Measurements from ENCODE around the gene TSPAN5.
"Not testable (repeated sequence)": the region's sequence is repeated elsewhere in the genome, so short reads cannot be mapped to it uniquely, and the experiment has no call there.

TSPAN5 gene

DNA sequence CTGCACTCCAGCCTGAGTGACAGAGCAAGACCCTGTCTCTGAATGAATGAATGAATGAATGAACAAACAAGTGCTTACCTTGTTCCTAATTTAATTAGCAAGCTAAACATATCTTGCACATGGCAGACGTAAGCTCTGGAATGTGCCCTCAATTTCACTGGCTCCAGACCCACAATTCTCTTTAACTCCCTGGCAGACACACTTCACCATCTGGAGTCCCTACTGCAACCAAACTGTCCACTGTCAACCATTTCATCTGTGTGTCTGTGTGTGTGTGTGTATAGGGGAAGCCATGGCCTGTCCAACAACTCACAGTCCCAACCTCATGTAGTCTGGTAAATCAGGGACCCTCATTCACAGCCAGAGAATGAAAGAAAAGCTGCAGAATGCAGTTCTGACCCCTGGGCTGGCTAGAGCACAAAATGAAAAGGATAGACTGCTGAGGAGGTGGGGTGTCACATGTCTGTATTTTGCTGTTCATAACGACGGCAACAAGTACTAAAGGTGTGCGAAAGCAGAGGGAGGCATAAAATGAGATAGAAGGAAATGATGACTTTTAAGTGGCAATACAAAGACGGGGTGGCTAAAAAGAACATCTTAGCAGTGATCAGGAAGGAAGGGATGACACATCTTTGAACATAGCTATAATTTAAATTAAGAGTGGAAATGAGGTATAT, 114.1 kb downstream of the TSPAN5 start:
- DNase-seq: no peak

DNA sequence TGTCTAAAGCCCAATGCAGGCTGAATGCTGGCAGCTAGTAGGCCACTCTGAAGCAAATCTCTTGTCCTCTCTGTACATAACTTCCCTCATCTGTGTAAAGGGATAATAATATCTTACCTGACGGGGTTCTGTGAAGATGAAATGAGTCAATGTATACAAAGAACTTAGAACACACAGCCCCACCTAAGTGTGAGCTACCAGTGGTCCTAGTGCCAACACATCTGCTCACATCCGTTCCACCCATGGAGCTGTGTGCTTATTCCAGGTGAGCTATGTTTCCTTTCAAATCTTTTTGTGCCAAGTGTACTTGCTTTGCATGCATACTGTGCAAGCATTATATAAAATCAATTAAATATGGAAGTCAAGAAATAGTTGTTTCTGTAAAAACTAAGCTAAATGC, 116.4 kb downstream of the TSPAN5 start:
- no peak for DNase-seq

DNA sequence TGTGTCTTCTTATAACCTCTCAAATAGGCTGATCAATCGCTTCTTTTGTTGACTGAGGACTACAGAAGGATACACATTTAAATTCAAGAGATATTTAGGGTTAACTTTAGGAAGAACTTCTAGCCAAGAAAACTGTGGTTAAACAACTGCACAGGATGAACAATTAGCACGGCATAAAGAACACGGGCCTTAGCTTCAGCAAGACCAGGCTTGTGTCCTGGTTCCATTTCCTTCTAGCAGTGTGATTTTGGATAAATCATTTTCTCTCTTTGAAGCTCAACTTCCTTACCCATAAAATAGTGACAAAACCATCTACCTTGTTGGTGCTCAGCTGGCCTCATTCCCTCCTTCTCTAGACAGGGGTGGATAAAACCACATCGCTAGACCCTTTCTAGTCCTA, 117.6 kb downstream of the TSPAN5 start:
- DNase-seq: no peak

DNA sequence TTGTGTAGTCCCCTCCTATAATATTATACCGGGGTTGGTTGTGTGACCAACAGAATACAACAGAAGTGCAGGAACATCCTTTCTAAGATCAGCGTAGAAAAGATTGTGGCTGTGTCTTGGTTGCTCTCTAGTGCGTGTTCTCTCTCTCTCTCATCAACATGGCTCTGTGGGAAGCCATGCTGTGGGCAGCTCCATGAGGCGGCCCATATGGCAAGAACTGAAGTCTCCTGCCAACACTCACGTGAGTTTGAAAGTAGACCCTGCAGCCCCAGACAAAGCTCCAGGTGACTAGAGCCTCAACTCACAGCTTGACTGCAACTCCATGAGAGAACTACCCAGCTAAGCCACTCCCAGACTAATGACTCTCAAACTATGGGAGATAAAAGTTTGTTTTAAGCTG, 118.7 kb downstream of the TSPAN5 start:
- DNase-seq: no peak

DNA sequence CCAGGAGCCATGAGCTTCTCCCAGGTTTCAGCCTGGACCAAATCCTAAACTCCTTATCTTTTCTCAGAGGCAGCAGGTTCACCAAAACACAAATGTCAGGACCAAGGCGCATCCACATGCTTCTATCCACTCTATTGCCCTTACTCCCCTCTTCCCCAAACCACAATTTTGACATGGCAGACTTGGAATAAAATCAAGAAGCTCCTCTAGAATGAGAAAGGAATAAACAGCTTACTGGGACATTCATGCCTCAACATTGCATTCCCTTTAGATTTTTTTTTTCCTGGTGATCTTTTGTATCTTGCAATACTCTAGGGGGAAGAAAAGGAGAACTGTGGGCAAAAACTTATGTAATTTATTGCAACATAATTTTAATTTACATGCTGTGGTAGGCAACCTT, 119.1 kb downstream of the TSPAN5 start:
- DNase-seq: no peak

DNA sequence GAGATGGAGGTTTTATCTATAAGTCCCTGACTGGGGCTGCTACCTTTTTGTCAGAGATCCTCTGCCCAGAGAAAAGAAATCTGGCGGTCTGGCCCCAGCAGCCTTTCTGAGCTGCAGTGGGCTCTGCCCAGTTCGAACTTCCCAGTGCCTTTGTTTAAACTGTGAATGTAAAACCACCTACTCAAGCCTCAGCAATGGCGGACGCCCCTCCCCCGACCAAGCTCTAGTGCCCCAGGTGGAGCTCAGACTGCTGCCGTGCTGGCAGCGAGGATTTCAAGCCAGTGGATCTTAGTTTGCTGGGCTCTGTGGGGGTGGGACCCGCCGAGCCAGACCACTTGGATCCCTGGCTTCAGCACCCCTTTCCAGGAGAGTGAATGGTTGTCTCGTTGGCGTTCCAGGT, 121.8 kb downstream of the TSPAN5 start:
- DNase-seq: no peak

DNA sequence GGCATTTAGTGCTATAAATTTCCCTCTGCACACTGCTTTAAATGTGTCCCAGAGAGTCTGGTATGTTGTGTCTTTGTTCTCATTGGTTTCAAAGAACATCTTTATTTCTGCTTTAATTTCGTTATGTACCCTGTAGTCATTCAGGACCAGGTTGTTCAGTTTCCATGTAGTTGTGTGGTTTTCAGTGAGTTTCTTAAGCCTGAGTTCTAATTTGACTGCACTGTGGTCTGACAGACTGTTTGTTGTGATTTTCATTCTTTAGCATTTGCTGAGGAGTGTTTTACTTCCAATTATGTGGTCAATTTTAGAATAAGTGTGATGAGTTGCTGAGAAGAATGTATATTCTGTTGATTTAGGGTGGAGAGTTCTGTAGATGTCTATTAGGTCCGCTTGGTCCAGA, 124.3 kb downstream of the TSPAN5 start:
- not testable (repeated sequence) for DNase-seq

DNA sequence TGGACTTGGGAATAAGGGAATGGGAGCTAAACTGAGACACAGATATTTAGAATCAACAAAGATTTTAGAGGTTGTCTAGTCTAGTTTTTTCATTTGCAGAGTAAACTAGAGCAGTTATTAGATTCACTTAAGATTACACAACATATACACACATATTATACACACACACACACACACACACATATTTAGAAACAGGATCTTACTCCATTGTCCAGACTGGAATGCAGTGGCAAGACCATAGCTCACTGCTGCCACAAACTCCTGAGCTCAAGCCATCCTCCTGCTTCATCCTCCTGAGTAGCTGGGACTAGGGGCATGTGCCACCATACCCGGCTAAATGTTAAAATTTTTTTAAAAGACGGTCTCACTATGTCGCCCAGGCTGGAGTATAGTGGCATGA, 127.8 kb downstream of the TSPAN5 start:
- no peak for DNase-seq

DNA sequence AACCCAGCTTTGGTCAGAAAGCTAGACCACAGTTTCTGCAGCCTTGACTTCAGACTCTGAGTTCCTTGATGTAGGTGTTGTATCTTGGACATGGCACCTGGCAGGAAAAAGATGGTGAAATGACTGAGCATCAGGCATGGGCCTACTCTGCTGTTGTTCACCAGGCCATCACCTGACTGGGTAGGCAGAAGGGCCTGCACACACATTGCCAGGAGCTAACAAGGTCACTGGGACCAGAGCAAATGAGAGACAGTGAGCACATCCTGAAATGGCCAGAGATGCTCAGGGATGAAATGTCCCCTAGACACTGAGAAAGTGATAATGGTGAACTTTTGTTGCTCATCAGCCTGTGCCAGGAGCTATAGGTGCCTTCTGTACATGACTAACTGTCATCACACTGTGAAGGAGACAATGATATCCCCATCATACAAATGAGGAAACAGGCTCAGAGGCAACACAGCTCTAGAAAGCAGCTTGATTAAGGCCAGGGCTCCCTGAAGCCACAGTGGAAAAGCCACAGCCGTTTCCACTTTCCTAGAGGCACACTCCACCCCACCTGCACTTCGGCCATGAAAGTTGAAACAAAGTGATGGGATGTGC, 128.3 kb downstream of the TSPAN5 start:
- DNase-seq: no peak

DNA sequence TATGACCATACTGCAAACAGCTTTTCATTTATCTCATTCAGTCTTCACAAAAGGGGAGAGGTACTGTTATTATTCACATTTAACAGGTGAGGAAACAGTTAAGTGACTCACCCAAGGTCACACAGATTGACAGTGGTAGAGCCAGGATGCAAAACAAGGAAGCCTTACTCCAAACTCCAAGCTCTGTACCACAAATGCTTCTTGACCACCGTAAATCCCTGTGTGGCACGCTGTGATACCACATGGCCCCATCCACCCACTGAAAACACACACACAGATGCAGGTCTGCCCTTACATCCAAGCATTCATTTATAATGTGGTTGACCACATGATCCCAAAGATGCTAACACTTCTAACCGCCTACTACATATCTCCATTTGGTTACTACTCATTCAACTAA, 129.5 kb downstream of the TSPAN5 start:
- no peak for DNase-seq

DNA sequence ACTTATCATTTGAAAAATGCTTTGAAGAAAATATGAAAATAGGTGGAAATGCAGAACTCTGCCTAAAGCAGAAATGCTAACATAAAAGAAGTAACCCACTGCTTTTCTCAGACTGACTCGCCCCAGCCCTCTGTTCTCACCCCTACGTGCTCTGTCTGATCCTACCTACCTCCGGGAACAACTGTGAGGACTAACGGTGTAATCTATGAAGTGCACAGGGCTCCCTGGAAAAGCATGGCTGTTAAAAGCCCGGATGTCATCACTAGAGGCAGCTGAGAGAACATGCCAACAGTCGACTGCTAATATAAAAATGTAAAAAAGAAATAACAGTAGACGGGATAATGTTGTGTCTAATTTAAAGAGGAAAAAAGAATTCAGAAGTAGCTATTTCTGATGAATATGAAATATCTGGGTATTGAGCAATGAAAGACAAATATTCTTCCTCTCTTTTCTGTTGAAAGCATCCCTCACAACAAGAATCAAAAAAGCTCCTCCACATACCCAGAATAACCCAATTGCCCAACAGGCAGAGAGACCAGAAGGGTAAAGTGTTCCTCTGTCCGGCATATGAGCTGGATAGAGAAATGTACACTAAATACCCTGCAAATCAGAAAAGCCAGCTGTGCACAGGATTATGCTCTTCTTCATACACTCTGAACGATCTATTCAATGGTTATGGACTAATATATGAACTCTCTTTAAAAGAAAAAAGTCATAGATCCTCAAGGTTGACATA, 130.7 kb downstream of the TSPAN5 start:
- DNase-seq: no peak

DNA sequence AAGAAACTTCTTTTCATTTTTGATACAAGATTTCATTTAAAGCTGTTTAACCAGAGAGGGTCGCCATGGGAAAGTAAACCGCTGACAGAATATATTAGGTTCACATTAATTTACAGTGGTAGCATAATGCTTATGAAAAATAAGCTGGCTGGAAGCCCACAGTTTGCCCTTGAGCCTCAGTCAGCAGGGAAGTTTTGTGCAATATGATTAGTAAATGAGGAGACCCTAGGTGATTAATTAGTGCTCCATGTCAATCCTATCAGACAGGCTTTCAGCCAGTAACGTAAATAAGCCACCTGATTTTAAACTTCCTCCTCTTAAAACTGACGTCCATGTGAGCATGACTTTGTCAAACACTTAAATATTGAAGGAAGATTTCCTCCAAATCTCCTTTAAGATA, 134.2 kb downstream of the TSPAN5 start:
- no peak for DNase-seq

DNA sequence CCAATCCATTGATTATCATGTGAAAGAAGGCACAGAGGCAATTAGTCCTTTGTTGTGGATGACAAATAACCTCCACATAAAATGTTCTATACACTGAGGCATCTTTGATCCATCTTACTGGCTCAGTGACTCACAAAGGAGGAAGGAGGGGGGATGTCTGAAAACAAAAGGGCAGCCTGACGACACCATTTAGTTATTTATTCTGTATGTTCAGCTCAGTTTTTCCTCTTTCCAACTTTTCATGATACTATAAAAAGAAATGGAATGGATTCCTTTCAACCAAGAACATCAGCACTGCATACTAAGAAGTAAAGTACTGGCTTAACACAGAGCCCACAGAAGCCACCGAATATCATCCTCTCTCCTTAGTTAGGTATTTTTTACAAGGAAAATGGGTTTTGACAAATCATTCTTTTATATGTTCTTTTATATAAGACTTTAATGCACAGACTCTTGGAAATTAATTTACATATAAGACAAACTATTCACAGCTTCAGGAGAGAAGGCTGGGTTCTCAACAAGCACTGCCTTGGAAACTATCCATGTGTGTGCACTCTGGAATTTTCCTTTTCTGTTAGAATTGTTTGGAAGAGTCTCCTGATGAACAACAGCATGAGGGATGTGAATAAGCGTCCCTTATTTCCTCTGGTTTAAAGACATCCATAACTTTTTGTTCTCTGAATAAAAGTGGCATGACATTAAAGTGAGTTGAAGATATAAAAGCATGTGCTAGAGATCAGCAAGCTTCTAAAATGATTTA, 135.6 kb downstream of the TSPAN5 start:
- DNase-seq: no peak

DNA sequence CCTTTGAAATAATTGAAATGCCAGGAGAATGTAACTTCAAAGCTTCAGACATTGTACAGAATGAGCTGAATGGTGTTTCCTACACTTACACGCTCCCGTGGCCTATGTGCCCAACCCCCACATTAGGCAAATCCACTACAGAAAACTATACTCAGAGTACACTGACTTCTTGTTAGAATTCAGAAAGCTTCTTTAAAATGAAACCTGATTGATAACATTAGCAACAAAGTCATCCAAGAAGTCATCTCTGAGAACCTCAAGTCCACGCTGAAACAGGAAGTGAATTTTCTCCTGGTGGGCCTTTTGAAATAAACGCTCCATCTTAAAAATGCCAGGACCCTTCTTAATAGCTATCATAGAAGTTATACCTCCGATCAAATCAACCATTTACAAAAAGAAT, 136.3 kb downstream of the TSPAN5 start:
- no peak for DNase-seq

DNA sequence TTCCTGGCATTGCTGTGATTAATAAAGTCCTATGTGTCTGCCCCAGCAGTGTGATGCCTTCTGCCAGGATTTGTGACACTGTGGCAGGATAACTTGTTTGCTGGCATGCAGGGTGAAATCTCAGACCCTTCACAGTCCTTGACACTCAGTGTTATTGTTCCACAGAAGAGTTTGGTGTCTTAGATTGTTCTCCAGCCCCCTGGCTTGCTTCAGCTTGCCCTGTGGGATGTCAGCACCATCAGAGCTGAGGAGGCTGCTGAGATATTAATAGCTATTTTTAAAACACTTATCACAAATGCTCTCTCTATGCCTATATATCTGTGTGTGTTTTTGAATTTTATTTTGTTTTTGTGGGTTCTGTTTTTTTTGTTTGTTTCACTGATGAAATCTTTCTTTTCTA, 136.9 kb downstream of the TSPAN5 start:
- no peak for DNase-seq

DNA sequence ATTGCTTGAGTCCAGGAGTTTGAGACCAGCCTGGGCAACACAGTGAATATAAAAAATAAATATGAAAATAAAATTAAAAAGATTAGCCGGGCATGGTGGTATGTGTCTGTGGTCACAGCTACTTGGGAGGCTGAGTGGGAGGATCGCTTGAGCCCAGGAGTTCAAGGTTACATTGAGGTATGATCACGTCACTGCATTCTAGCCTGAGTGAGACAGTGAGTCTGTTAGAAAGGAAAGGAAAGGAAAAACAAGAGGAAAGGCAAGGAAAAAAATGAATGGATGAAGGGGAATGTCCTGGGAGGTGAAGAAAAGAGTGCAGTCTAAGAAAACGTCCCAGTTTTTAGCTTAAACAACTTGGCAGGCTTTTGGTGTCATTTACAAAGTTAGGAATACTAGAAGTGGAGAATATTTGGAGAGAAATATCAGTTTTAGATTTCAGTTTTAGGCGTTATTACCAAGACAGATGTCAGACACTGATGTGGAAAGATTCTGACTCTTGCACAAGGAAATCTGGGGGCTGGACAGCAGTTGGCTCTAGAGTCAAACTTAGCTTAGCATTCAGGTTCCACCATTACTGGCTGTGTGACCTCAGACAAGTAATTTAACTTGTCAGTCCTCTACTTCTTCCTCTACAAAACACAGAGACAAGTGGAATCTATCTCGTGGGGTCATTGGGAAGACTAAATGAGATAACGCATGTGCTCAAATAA, 139.0 kb downstream of the TSPAN5 start:
- no peak for DNase-seq

DNA sequence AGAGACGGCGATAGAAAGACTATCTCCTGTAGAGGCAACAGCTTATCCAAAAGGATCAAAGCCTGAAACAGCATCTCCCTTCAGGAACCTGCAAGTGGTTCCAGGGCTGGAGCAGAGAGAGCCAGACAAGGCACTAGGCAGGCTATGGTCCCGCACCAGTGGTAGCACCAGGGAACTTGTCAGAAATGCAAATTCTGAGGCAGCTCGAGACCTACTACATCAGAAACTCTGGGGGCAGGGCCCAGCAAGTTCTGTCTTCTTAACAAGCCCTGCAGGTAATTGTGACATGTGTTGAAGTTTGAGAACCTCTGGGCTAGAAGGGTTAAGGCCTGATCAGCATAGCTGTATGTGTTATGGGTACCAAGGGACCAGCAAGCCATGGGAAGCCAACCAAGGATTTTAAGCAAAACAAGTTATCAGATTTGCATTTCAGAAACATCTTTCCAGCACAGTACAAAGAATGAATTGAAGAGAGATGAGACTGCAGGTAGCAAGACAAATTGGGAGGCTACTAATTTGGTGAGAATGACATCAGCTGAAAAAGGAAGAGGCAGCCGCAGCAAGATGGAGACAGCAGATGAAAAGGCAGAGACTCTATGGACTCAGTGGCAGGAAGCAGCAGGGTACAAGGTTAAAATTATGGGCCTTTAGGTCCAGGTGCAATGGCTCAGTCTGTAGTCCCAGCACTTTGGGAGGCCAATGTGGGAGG, 139.7 kb downstream of the TSPAN5 start:
- DNase-seq: no peak

DNA sequence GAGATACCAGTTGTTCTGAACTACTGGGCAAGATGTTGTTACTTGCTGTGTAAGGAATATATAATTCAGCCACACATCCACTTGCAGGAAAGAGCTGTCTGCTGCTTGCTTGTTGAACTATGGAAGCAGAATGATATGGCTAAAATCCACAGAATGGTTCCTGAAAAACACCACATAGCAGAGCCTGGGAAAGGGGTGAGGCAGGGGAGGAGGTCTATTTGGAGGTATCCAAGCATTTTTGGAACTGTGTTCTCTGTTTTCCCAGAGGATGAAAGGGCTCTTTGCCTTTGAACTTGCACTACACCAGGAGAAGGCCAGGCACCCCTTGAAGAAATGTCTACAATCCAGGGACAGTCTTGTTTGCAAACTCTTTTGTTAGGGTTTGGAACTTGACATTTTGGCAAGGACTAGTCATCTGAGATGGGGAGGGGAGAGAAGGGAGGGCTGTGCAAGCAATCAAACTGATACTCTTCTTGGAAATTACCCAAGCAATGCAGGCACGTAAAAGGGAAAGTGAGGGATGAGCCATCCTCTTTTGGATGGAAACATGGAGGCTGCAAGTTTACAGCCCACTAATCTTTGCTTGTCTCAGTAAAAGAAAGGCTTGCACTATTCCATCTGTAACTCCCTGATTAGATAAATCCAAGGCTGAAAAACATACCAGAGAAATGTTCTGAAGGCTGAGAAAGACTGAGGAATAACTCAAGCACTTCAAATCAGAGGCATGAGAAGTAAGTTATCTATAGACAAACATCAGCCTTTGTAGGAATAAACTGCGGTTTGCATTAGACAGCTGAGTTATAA, 141.0 kb downstream of the TSPAN5 start:
- no peak for DNase-seq

DNA sequence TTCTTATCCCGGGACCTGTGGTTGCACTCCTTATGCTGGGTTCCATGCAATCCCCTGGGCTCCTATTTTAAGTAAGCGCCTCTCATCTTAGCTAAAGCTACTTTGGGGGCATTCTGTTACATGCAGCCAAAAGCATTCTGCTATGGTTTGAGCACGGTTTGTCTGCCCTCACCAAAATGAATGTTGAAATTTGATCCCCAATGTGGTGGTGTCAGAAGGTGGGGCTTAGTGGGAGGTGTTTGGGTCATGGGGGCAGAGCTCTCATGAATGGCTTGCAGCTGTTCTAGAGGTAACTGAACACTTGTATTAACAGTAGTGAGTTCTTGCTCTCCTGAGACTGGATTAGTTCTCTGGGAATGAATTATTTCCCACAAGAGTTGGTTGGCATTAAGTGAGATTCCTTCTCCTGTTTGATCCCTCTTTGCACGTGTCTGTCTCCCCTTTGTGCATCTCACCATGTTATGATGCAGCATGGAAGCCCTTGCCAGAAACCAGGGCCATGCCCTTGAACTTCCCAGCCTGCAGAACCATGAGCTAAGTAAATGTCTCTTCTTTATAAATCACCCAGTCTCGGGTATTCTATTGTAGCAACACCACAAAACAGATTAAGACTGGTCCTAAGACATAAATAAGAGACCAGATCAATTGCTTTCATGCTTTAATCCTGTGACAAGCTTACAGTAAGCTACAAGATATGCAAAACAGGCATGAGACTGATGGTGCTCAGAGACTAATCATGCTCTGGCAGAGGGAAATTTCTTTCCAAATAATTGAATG, 141.8 kb downstream of the TSPAN5 start:
- DNase-seq: no peak

DNA sequence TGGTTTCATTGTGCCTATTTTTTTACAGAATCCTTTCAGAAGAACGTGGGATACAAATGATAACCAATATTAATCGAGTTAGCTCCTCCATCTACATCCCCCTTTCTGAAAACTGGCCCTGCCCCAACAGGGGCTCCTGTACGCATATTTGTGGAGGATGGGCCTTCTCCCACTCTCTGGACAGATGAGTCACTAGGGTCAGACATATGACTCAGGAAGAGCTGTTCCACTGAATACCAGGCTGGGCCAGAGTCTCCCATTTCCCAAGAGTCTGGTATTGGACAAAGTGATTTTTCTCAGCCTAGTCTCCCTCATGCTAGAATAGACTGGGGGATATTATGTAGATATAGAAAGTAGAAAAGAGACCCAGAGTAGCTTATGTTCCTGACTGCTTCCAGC, 142.4 kb downstream of the TSPAN5 start:
- DNase-seq: no peak

DNA sequence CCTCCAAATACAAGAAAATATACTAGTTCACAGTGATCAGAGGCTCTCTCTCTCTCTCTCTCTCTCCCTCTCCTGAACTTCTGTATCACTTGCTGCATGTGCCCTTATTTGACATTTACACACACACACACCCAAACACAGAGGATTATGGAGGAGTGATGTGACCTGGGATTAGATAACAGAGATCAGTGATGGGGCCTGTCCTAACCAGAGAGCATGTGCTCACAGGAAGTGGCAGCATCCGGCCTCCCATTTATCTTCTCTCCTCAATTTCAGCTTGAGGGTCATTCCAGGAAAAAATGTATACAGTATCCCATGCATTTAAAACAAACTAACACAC, 143.0 kb downstream of the TSPAN5 start:
- no peak for DNase-seq

Measured in bone marrow (tissue), 2 donors.